NK-92 (cell line): Measurements from ENCODE around the gene PRR7.

Source experiments
- DNase-seq: peaks from one replicate; lab custom pipeline; 2025; ENCODE audit not compliant: unreplicated experiment; lab: John Stamatoyannopoulos, UW

Gene PRR7

GRCh38 chr5:177467436-177467835 lies 20.8 kb downstream of the PRR7 start:
- no peak for DNase-seq

DNA sequence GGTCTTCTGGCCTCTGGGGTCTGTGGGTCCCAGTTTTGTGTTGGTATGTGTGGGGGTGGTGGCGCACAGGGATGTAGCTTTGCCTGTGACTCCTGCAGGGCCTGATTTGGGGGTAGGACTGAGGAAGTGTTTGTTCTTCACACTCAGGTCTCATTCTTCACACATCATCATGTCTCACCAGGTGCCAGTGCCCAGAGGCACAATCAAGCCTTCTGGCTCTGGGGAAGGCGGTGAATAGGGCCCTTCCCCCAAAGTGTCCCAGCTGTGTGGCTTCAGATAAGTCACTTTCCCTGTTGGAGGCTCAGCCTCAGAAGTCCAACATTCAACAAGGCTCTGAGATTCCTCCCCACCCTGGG lies 21.7 kb downstream of the PRR7 start:
- DNase-seq: no peak

DNA sequence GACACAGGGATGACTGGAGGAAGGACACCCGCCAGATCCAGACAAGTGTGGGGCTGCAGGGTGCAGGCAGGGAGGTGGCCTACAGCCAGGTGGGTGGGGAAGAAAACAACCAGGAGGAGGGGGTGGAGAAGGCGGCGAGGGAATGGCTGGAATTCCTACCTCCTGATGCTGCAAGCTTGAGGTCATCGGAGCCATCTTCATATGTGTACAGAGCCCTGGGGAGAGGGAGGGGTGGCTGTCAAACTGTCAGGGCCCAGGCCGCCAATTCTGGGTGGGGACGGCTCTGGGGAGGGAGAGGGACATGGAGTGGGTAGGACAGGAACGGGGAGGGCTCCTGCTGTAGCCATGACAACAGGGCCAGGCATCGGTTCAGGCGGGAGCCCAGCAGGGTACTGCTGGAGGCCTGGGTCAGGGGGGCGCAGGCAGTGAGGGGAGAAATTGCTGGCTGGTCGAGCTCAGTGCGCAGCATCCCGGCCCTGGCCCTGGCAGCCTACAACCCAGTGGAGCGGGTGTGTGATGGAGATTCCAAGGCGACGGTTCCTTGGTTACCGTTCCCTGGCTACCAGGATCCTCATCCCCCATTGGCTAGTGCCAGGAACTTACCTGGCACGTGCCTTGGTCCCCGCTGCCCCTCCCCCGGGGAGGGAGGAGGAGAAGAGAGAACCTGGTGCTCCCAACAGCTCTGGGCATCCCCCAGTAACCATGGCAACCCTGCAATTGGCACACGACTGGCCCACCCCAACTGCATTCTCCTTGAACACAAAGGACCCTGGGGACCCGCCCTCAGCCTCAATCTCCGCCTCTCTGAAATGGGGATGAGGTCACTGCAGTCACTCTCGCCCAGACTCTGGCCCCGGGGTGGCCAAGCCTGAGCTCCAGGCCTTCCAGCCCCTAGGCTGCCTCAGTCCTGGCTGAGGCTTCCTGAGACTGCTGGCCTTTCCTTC lies 22.3 kb downstream of the PRR7 start:
- no peak for DNase-seq

- DNase-seq: no peak
These were observed 23.3 kb downstream of the PRR7 start for GRCh38 chr5:177469750-177470525.

- DNase-seq: no peak
These were observed 24.3 kb downstream of the PRR7 start for GRCh38 chr5:177470759-177471536.

DNA sequence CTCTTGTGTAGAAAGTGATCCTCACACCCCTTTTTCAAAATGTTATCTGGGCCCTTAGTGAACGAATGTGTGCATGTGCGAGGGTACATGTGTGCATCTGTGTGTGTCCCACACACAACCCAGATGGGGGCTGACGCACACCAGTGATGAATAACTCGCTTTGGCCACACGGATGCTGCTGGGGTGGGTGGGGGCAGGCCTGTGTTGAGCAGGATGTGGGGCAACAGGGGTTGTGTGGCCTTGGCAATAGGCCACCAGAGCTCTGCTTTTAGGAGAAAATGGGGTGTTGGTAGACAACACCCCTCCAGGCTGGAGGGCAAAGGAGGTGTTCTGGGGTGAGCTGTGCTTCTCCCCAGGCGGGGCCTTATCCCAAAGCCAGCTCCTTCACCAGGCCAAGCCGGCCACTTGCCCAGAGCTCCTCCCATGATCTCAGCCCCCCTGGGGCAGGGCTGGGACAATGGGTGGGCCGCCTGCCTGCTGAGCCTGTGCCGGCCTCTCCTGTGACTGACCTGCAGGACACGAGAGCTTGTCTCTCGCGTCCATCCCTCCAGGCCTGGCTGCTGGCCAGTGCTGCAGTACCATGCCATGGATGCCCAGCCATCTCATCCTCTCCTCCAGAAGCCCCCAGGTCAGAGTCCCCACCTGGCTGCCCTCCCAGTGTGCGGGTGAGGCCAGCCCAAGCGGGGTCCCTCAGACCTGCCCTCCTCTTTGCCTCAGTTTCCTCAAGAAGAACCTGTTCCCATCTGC lies 25.2 kb downstream of the PRR7 start:
- DNase-seq: no peak

DNA sequence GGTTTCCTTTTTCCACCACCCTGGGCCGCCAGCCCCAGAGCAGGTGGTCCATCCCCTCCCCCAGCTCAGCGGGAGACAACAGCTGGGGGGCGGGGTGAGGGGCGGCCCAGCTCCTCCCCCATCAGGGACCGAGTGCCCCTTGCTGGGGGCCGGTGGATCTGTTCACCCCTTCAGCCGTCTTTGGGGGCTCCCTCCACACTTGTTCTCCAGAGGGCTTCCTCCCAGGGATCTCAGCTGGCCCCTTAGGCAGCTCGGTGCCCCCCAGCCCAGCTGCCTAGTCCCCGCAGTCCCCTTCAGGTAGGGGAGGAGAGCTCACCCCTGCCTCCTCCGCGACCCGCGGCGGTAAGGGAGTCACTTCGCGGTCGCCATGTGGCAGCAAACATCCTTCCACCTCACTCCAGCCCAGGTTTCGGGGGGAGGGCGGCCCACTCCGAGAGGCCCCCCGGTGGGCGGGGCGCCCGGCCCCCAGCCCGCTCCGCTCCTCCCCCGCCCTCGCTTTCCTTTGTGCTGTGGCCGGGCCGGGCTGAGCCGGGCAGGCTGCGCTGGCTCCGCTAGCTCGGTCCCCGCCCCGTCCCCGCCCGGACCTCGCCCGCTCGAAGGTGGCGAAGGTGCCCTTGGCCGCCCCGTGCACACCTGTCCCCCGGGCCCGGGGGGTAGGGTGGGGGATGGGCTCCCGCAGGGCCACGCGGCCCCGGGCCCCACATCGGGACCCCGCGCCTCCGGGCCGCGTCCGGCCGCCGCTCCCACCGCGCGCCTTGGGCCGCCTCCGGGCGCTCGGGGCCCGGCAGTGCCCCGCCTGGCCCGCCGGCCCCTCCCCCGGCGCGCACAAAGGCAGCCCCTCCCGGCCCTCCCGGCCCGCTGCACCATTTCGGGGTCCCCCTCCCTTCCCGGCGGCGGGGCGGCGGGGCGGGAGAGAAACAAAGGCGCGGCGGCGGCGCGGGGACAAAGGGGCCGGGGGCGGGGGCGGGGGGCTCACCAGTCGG lies 26.1 kb downstream of the PRR7 start:
- no peak for DNase-seq

GRCh38 chr5:177473443-177474001 lies 26.9 kb downstream of the PRR7 start, which contains the start of gene DBN1:
TSS of gene DBN1 (minus strand) at chr5:177473634. CDS start at chr5:177473521, 113 bp downstream.
- no peak for DNase-seq

DNA sequence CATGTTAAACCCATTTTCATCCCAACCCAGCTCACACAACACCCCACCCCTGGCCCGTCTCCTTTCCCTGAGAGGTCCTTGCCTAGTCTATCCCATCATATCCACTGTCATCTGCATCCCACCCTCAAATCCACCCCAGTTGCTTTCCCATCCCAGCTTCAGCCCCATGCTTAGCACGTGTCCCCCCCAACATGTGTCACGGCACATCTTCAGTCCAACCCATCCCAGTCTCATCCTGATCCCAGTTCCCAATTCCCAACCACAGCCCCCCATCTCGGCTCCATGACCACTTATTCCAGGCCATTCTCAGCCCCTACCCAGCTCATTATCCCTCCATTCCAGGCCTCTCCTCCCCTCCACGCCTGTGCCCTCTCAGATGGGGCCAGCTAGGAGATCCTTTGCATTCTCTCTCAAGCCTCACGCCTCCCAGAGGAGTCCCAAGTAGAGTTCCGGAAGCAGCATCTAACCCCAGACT lies 27.4 kb downstream of the PRR7 start:
- DNase-seq: no peak

DNA sequence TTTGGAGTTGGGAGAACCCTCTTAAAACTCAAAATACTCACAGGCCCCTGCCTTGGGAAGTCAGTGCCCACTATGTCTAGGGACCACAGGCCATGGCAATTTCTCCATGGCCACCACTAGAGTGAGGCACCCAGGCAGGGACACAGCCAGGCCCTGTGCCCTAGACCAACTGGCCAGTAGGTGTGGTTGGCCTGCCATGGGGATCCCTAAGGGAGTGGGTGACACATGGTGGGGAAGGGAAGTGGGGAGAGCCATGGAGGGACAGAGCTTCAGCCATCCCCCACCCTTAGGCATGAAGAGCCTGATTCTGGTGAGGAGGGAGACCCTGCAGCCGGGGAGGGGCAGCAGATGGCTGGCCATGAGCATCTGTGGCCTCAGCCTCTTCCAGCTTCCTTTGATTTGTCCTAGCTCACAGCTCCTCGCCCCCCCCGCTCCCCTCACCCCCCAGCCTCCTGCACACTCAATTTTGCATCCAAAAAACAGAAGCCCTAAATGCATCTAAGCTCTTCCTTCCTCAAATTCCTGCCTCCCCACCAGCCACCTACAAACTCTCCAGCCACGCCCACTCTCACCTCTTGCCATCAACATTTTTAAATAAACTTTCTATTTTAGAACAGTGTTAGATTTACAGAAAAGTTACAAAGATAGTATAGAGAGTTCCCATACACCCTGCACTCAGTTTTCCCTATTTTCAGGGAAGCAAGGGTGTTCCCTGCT lies 28.4 kb downstream of the PRR7 start:
- DNase-seq: no peak

- DNase-seq: no peak
These were observed 29.2 kb downstream of the PRR7 start for GRCh38 chr5:177475563-177476427.

DNA sequence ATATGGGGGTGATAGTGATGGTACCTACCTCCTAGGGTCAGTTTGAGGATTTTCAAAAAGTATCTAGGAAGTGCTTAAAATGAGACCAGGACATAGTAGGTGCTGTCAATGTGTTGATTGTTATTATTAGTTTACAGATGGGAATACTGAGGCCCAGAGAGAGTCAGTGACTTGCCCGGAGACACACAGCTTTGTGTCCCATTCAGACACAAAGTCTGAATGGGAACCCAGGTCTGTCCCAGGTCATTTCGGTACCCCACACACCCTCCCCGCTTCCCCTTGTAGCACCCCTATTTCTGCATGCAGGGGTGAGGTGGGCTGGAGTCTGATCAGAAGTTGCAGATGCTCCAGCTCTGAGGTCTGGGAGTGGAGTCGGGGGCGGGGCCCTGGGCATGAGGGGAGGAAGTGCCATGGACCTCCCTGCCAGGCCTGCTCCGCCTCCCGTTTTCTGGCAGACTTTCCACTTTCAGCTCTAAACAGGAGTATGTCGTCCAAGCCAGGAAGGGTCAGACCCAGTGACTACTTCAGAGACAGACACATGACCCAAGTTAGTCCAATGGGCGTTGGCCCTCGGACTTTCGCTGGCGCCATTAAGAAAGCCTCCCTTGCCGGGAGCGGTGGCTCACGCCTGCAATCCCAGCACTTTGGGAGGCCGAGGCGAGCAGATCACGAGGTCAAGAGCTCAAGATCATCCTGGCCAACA lies 30.1 kb downstream of the PRR7 start:
- no peak for DNase-seq

GRCh38 chr5:177477701-177478477 lies 31.3 kb downstream of the PRR7 start:
- DNase-seq: no peak

DNA sequence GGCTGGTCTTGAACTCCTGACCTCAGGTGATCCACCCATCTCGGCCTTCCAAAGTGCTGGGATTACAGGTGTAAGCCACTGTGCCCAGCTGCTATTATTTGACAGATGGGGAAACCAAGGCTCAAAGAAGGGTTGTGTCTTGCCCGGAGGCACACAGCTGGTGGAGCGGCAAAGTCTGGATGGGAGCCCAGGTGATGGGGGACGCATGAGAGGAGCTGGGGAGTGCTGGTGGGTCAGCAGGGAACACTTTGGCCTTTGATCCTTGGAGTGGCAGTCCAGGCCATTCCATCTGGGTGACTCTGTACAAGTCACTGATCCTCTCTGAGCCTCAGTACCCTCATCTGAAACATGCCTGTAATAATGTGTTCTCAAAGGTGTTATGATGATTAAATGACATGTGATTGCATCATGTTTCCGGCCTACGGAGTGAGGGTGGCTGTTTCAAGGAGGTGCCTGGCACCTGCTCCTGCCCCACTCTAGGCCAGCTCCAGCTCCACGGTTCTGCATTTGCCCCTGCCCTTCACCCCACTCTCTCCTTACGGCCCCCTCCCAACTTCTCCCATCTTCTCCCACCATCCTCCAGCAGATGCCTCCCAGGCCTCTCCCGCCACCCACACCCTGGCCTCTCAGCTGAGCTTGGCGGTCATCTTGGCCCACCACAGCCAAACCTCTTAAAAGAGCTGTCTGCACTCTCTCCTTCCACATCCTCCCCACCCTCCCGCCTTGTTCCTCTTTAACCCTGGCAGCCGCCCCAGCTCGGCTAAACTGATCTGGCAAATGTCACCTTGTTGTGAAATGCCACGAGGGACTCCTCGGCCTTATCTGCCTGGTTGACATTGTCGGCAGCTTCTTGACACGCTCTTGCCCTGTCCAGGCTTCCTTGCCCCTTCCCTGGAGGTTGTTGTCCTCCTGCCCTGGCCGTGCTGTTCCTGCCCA lies 32.4 kb downstream of the PRR7 start:
- no peak for DNase-seq

DNA sequence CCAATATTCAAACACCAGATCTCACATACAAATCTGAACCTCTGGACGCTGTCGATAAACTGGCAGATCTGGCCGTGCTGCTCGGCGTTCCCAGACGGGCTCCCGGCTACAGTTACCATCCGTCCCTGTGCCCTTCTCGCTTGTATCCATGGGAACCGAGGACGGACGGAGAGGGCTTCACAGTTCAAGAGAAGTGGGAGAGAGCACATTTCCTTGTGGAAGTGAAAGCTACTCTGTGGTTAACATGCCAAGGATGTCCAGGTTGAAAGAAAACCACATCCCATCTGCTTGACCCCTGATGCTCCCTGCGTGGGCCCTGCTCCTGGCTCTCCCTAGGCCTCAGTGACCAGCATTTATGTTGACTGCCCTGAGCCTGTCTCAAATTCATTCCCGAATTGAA lies 33.2 kb downstream of the PRR7 start:
- DNase-seq: no peak
